HL-60 (cell line): Measurements from ENCODE around the gene CFAP90.

Experiments
- DNase-seq, 2 experiments: peaks; one replicate each; pipeline ENCODE4 v3.0.0-alpha.2; 2010 to 2020; ENCODE audit warnings: low read depth in 1 of 2, low spot score in 1 of 2
- H3K27ac ChIP-seq: fragments of 250-450 bp; sonication (Bioruptor Pico); replicated peaks from 2 replicates; pipeline ENCODE4 v1.5.1; 2020; ENCODE audit warnings: mild to moderate bottlenecking, moderate library complexity
- H3K27me3 ChIP-seq: fragments of 250-450 bp; sonication (Bioruptor Pico); 2 replicates; pipeline ENCODE4 v1.5.1; 2021; ENCODE audit warnings: mild to moderate bottlenecking, moderate library complexity; ENCODE audit not compliant: insufficient read depth, poor library complexity, severe bottlenecking
- H3K4me3 ChIP-seq: replicated peaks from 2 replicates; pipeline ENCODE4 v1.5.1; 2011; ENCODE audit warnings: mild to moderate bottlenecking, control low read depth, low read length; ENCODE audit not compliant: insufficient read depth
- GABPA ChIP-seq: IDR thresholded peaks from 2 replicates; pipeline ENCODE4 v1.6.1; 2012; ENCODE audit warnings: low read depth
- POLR2AphosphoS5 ChIP-seq: IDR thresholded peaks from 2 replicates; pipeline ENCODE4 v1.6.1; 2012; ENCODE audit warnings: low read depth
- SPI1 ChIP-seq: IDR thresholded peaks from 2 replicates; pipeline ENCODE4 v1.6.1; 2012; ENCODE audit warnings: low read depth, mild to moderate bottlenecking, borderline replicate concordance
- TF ChIP-seq, protein P1 (sequence below): IDR thresholded peaks from one replicate; pipeline ENCODE4 v1.5.1; 2011; ENCODE audit warnings: low read length, control low read depth, inconsistent platforms; ENCODE audit not compliant: insufficient read depth
- TF ChIP-seq, protein P2 (sequence below): IDR thresholded peaks from 2 replicates; pipeline ENCODE4 v1.6.1; 2012; ENCODE audit warnings: low read depth; ENCODE audit not compliant: insufficient replicate concordance

Gene CFAP90

DNA sequence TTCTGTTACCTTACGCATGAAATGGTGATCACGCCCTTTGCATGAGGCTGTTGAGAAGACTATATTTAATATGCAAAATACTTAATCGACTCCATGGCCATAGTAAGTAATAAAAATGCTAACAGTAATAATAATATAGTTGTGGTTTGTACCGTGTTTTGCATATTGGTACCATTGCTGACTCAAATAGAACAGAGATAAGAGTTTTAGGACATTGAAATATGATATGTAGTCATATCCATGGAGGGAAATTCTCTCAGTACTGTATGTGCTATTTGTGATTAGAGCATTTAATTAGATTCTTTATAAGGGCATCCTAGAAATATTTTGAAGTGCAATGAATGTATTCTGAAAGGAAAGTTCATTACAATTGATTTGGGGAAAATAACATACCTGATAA lies 41.9 kb downstream of the CFAP90 start:
- DNase-seq, result no peak
- Histone ChIP-seq H3K4me3 (no peak overlapping the region), H3K27me3 (no peaks in the 10 kb centered on the region), H3K27ac (no peak overlapping the region)
- TF ChIP-seq GABPA (no peak), SPI1 (no peak), POLR2AphosphoS5 (no peak)
- TF ChIP-seq, protein P1, sequence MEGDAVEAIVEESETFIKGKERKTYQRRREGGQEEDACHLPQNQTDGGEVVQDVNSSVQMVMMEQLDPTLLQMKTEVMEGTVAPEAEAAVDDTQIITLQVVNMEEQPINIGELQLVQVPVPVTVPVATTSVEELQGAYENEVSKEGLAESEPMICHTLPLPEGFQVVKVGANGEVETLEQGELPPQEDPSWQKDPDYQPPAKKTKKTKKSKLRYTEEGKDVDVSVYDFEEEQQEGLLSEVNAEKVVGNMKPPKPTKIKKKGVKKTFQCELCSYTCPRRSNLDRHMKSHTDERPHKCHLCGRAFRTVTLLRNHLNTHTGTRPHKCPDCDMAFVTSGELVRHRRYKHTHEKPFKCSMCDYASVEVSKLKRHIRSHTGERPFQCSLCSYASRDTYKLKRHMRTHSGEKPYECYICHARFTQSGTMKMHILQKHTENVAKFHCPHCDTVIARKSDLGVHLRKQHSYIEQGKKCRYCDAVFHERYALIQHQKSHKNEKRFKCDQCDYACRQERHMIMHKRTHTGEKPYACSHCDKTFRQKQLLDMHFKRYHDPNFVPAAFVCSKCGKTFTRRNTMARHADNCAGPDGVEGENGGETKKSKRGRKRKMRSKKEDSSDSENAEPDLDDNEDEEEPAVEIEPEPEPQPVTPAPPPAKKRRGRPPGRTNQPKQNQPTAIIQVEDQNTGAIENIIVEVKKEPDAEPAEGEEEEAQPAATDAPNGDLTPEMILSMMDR, result no peak
- TF ChIP-seq, protein P2, sequence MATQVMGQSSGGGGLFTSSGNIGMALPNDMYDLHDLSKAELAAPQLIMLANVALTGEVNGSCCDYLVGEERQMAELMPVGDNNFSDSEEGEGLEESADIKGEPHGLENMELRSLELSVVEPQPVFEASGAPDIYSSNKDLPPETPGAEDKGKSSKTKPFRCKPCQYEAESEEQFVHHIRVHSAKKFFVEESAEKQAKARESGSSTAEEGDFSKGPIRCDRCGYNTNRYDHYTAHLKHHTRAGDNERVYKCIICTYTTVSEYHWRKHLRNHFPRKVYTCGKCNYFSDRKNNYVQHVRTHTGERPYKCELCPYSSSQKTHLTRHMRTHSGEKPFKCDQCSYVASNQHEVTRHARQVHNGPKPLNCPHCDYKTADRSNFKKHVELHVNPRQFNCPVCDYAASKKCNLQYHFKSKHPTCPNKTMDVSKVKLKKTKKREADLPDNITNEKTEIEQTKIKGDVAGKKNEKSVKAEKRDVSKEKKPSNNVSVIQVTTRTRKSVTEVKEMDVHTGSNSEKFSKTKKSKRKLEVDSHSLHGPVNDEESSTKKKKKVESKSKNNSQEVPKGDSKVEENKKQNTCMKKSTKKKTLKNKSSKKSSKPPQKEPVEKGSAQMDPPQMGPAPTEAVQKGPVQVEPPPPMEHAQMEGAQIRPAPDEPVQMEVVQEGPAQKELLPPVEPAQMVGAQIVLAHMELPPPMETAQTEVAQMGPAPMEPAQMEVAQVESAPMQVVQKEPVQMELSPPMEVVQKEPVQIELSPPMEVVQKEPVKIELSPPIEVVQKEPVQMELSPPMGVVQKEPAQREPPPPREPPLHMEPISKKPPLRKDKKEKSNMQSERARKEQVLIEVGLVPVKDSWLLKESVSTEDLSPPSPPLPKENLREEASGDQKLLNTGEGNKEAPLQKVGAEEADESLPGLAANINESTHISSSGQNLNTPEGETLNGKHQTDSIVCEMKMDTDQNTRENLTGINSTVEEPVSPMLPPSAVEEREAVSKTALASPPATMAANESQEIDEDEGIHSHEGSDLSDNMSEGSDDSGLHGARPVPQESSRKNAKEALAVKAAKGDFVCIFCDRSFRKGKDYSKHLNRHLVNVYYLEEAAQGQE, result no peak

DNA sequence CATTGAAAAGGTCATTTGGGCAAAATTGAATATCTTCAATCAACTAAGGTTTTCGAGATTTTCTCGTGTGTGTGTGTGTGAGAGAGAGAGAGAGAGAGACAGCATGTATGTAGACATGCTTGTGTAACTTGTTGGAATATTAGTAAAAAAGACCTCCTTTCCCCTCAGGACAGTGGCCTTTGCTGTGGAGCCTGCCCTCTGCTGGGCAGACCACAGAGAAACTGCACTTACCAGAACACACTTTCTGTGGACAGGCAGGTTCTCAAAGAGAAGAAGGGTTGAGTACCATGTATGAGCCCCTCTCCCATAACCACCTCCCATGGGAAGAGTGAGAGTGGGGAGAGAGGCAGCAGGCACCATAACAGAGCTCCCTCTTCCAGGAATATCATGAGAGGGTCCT lies 45.6 kb downstream of the CFAP90 start:
- TF ChIP-seq POLR2AphosphoS5 (no peak), SPI1 (no peak), GABPA (no peak)
- TF ChIP-seq, protein P1, result no peak
- TF ChIP-seq, protein P2, result no peak
- H3K27me3 ChIP-seq, result no peaks in the 10 kb centered on the region
- no peak overlapping the region for H3K4me3 ChIP-seq
- peak in 1 of 2 experiments; percentile 4 for DNase-seq
- H3K27ac ChIP-seq, result no peak overlapping the region

DNA sequence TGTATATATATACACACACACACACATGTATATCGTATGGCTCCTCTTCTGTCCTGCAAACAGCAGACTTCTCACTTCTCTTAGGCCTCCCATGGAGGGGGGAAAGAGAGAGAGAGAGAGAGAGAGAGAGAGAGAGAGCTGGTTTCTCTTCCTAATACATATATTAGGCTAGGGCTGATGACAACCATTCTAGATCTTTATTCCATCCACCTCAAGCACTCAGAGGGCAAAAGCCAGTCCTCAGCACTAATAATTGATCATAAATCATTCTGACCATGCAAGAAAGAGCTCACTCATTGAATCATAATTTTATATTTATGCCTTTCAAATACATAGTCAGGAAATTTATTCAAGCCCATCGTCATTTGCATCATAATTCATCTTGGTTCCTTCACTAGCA lies 47.0 kb downstream of the CFAP90 start:
- DNase-seq, result no peak
- Histone ChIP-seq H3K27ac (no peak overlapping the region), H3K4me3 (no peak overlapping the region), H3K27me3 (no peaks in the 10 kb centered on the region)
- TF ChIP-seq, protein P1, result no peak
- TF ChIP-seq POLR2AphosphoS5 (no peak), SPI1 (no peak), GABPA (no peak)
- TF ChIP-seq, protein P2, result no peak
